Activated CD4-positive, alpha-beta T cell treated with anti-CD3 and anti-CD28 coated beads, Interleukin-2, amount 10 ng/mL, durations not matched to agents 7 days and 5 days (primary cell): ENCODE data around the gene CD96. TPM values are rescaled to one million over a fixed set of nuclear protein-coding genes. Genes with fewer than 3 reads are reported as not detected.

Experiments
- CTCF ChIA-PET: fragments of 350-600 bp; sonication (Branson Sonifier 250); formaldehyde crosslinking; loops from one replicate; lab custom pipeline; 2021; ENCODE audit warnings: antibody characterized with exemption; lab: Charles Lee
- POLR2A ChIA-PET: fragments of 350-600 bp; sonication (Branson Sonifier 250); formaldehyde crosslinking; loops from one replicate; lab custom pipeline; 2021; ENCODE audit warnings: antibody characterized with exemption; lab: Charles Lee
- DNase-seq: peaks from one replicate; pipeline ENCODE4 v3.0.0-alpha.2; 2020
- H3K27ac Mint-ChIP-seq: one replicate; pipeline ENCODE4 v1.8.0; 2021; ENCODE audit warnings: mild to moderate bottlenecking, moderate library complexity, mixed read lengths
- H3K27me3 Mint-ChIP-seq: one replicate; pipeline ENCODE4 v1.8.0; 2021; ENCODE audit warnings: mixed read lengths
- H3K36me3 Mint-ChIP-seq: one replicate; pipeline ENCODE4 v1.8.0; 2021; ENCODE audit warnings: low read depth, mixed read lengths
- H3K4me1 Mint-ChIP-seq: one replicate; pipeline ENCODE4 v1.8.0; 2021; ENCODE audit warnings: mixed read lengths
- H3K4me3 Mint-ChIP-seq: one replicate; pipeline ENCODE4 v1.8.0; 2021; ENCODE audit warnings: mild to moderate bottlenecking, moderate library complexity, mixed read lengths
- H3K9me3 Mint-ChIP-seq: one replicate; pipeline ENCODE4 v1.8.0; 2021; ENCODE audit warnings: mixed read lengths
- total RNA-seq, 2 experiments: library from RNA; stranded (reverse); gene quantifications; one replicate each; pipeline ENCODE4 v1.2.3, GENCODE V29; 2021

Gene CD96
- total RNA-seq, 2 experiments from 2014 or later, result 271 to 307 TPM

DNA sequence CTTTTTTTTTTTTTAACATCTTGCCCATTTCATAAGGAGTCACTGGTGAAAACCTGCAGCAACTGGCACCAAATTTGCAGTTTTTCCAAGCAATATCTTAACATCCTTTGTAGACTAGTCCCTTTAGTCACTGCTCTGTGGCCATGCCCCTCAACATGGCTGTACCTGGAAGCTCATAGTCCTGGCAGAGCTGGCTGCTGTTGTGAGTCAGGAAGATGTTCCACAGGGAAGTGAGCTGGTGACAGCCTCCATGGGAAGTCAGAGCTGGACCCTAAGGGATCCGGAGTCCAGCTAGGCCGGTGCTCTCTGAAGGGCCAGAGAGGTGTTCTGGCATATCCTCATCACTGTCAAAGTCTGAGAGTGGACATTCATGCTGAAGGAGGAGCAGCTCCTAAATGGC is 152.5 kb downstream of the CD96 start:
- Mint-ChIP-seq H3K27me3 (no peaks in the 10 kb centered on the region), H3K27ac (no peak overlapping the region), H3K9me3 (no peaks in the 10 kb centered on the region), H3K36me3 (peaks cover 10% of the 10 kb centered on the region), H3K4me1 (peaks cover 55% of the 10 kb centered on the region), H3K4me3 (no peak overlapping the region)
- POLR2A ChIA-PET, result no interaction called here
- no peak for DNase-seq
- CTCF ChIA-PET, result interaction anchor here (0.5 to 4.3 kb wide), 8 partner anchors 14 to 579 kb away, joined by 3 to 16 read pairs (median 3); no protein-coding TSS in a partner anchor

DNA sequence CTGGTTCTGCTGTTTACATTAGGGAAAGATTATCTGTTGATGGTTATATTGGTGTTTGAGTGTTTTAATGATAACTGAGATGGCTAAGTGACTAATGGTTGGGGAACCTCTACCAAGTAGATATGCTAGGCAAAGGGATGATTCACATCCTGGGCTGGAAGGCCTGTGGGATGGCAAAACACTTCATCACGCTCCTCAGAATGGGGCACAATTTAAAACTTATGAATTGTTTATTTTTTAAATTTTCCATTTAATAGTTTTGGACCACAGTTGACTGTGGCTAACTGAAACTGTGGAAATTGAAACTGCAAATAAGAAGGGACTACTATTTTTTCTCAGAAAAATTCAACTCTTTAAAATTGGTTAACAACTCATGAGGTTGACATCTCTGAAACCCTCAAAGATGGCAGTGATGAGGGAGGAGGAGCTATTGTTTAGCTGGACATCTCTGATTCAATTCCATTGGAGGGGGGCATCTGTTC is 153.7 kb downstream of the CD96 start:
- ChIA-PET CTCF (interaction anchor here (0.9 to 1.4 kb wide), 2 partner anchors 9 to 79 kb away, joined by 3 read pairs; no protein-coding TSS in a partner anchor), POLR2A (no interaction called here)
- H3K27me3 Mint-ChIP-seq, result no peaks in the 10 kb centered on the region
- peaks cover 18% of the 10 kb centered on the region for H3K36me3 Mint-ChIP-seq
- DNase-seq, result no peak
- no peak overlapping the region for H3K4me3 Mint-ChIP-seq
- H3K9me3 Mint-ChIP-seq, result no peaks in the 10 kb centered on the region
- no peak overlapping the region for H3K27ac Mint-ChIP-seq
- peaks cover 46% of the 10 kb centered on the region for H3K4me1 Mint-ChIP-seq

DNA sequence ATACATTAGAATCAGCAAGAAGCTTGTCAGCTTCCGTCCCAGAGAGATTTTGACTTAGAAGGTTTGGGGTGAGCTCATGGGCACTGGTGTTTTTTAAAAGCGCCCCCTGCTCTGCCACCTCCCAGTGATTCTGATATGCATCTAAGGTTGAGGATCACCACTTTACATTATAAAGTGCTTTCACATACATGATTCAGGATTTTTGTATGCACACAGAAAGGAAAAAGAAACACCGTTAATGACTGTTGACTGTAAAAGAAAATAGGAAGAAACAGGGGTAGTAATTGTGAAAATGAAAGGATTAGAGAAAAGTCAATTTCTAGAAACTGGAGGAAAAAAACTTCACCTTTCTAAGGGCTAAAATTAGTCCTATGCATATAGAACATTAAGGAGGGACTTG is 158.1 kb downstream of the CD96 start:
- Mint-ChIP-seq H3K4me1 (peaks cover 19% of the 10 kb centered on the region), H3K27me3 (no peaks in the 10 kb centered on the region), H3K27ac (peak overlapping the region; percentile 77), H3K4me3 (no peak overlapping the region), H3K9me3 (no peaks in the 10 kb centered on the region), H3K36me3 (peaks cover 15% of the 10 kb centered on the region)
- ChIA-PET CTCF (interaction anchor here (1.6 to 2.5 kb wide), 3 partner anchors 8 to 17 kb away, joined by 4 to 13 read pairs (median 9); no protein-coding TSS in a partner anchor), POLR2A (no interaction called here)
- DNase-seq, result no peak

DNA sequence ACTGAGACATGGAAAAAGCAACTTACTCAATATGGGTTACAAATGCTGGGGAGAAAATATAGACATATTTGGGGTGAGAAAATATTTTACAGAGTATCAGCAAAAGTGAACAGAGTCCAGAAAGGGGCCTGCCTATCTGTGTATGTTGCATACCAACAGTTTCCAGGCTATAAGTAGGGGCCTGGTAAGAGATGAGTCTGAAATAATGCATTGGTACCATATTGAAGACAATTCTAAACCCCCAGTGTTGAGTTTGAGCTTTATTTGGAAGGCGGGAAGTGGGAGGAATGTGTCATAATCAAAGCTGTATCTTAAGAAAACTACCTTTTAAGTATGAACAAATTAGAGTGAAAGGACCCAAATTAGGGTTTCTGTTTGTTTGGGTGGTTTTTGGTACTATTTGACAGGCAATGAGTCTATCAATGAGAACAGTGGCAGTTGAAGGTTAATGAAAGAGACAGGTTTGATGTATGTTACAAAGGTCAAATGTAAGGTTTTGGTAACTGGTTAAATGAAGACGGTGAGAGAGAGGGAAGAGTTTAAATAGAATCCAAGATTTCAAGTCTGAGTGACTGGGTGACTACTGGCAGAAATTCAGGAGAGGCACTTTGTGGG is 159.4 kb downstream of the CD96 start:
- Mint-ChIP-seq H3K27ac (no peak overlapping the region), H3K4me3 (no peak overlapping the region), H3K36me3 (peaks cover 23% of the 10 kb centered on the region), H3K27me3 (no peaks in the 10 kb centered on the region), H3K9me3 (no peaks in the 10 kb centered on the region), H3K4me1 (peaks cover 12% of the 10 kb centered on the region)
- no peak for DNase-seq
- CTCF ChIA-PET, result interaction anchor here (1.7 to 2.5 kb wide), 3 partner anchors 9 to 312 kb away, joined by 4 to 13 read pairs (median 5); no protein-coding TSS in a partner anchor
- POLR2A ChIA-PET, result no interaction called here

Other genes with a start within 250 kb of the CD96 start
- gene ZBED2, start 53.1 kb downstream of the CD96 start, total RNA-seq, result 1 to 10 TPM; 3.6 to 3.9 TPM
- 10 to 100 TPM; 11.6 to 12.6 TPM for gene PLCXD2, start 132.5 kb downstream of the CD96 start, total RNA-seq